HG03066 (cell line): Measurements from ENCODE around the gene CTDSP2.
A peak's percentile ranks its signal among the peaks of the same experiment; 100 is the strongest.
"Not testable (repeated sequence)": the region's sequence is repeated elsewhere in the genome, so short reads cannot be mapped to it uniquely, and the experiment has no call there.

Experiments used
- ATAC-seq: cut with Tn5 transposase; IDR thresholded peaks from one replicate; pipeline ENCODE4 v1.9.1; 2021; ENCODE audit warnings: low read depth; ENCODE audit not compliant: unreplicated experiment

CTDSP2 gene

GRCh38 chr12:57793920-57794319 lies 52.6 kb downstream of the CTDSP2 start:
- ATAC-seq, result no peak

GRCh38 chr12:57783861-57784260 lies 62.7 kb downstream of the CTDSP2 start:
- no peak for ATAC-seq

- no peak for ATAC-seq
Measured at GRCh38 chr12:57783466-57783801, 63.1 kb downstream of the CTDSP2 start.

GRCh38 chr12:57782608-57783465 lies 63.7 kb downstream of the CTDSP2 start, which contains the start of gene TSFM:
TSS of gene TSFM (plus strand) at chr12:57782787. CDS start at chr12:57782802, 15 bp downstream.
- peak; percentile 86 for ATAC-seq

- ATAC-seq, result no peak
Measured at GRCh38 chr12:57782243-57782607, 64.3 kb downstream of the CTDSP2 start.

GRCh38 chr12:57781801-57782200 lies 64.7 kb downstream of the CTDSP2 start:
- no peak for ATAC-seq

- ATAC-seq, result no peak
Measured at GRCh38 chr12:57781244-57781643, 65.3 kb downstream of the CTDSP2 start.

- ATAC-seq, result no peak
Measured at GRCh38 chr12:57780284-57780897, 66.1 kb downstream of the CTDSP2 start.

- ATAC-seq, result no peak
Measured at GRCh38 chr12:57779736-57780135, 66.8 kb downstream of the CTDSP2 start.

GRCh38 chr12:57777911-57778310 lies 68.6 kb downstream of the CTDSP2 start:
- no peak for ATAC-seq

GRCh38 chr12:57777367-57777766 lies 69.2 kb downstream of the CTDSP2 start:
- ATAC-seq, result no peak

- no peak for ATAC-seq
Measured at GRCh38 chr12:57776247-57776587, 70.3 kb downstream of the CTDSP2 start.

GRCh38 chr12:57775563-57776246 lies 70.8 kb downstream of the CTDSP2 start:
- no peak for ATAC-seq

GRCh38 chr12:57775044-57775443 lies 71.5 kb downstream of the CTDSP2 start:
- no peak for ATAC-seq

- not testable (repeated sequence) for ATAC-seq
Measured at GRCh38 chr12:57774634-57775033, 71.9 kb downstream of the CTDSP2 start.

- peak; percentile 24 for ATAC-seq
Measured at GRCh38 chr12:57772429-57773322, 73.9 kb downstream of the CTDSP2 start, which contains the start of gene EEF1AKMT3. TSS of gene EEF1AKMT3 (plus strand) at chr12:57772614. CDS start at chr12:57772725, 111 bp downstream.

GRCh38 chr12:57771873-57772428 lies 74.6 kb downstream of the CTDSP2 start, which contains the start of gene METTL1:
TSS of gene METTL1 (minus strand) at chr12:57772105. CDS start at chr12:57772083, 22 bp downstream.
- ATAC-seq, result peak; percentile 78

GRCh38 chr12:57771236-57771872 lies 75.2 kb downstream of the CTDSP2 start:
- ATAC-seq, result peak; percentile 70

- no peak for ATAC-seq
Measured at GRCh38 chr12:57770734-57771133, 75.8 kb downstream of the CTDSP2 start.
